HAP-1 (cell line): ENCODE measurements around the gene PSD2.

Source experiments
- DNase-seq, 2 experiments: peaks; one replicate each; pipeline ENCODE4 v3.0.0-alpha.2; 2016 to 2020; ENCODE audit warnings: low spot score in 2 of 2
- H3K27me3 ChIP-seq: fragments of 250-450 bp; sonication (Bioruptor Pico); 2 replicates; pipeline ENCODE4 v1.5.1; 2020; ENCODE audit warnings: low read depth, mild to moderate bottlenecking, moderate library complexity
- H3K36me3 ChIP-seq: fragments of 250-450 bp; sonication (Bioruptor Pico); replicated peaks from 2 replicates; pipeline ENCODE4 v1.5.1; 2020; ENCODE audit warnings: mild to moderate bottlenecking
- H3K4me1 ChIP-seq: fragments of 250-450 bp; sonication (Bioruptor Pico); 2 replicates; pipeline ENCODE4 v1.5.1; 2020; ENCODE audit warnings: mild to moderate bottlenecking
- H3K4me3 ChIP-seq: fragments of 250-450 bp; sonication (Bioruptor Pico); 2 replicates; pipeline ENCODE4 v1.5.1; 2020; ENCODE audit warnings: mild to moderate bottlenecking, moderate library complexity
- H3K9me3 ChIP-seq: fragments of 250-450 bp; sonication (Bioruptor Pico); 2 replicates; pipeline ENCODE4 v1.5.1; 2020; ENCODE audit warnings: mild to moderate bottlenecking, moderate library complexity
- in situ Hi-C: fragments of 300-500 bp; cut with MboI; formaldehyde crosslinking; loops from 3 replicates; pipeline ENCODE4 v1.14.3; 2020; ENCODE audit warnings: low sequenced_read_pairs, inconsistent platforms, mixed read lengths

Gene PSD2

DNA sequence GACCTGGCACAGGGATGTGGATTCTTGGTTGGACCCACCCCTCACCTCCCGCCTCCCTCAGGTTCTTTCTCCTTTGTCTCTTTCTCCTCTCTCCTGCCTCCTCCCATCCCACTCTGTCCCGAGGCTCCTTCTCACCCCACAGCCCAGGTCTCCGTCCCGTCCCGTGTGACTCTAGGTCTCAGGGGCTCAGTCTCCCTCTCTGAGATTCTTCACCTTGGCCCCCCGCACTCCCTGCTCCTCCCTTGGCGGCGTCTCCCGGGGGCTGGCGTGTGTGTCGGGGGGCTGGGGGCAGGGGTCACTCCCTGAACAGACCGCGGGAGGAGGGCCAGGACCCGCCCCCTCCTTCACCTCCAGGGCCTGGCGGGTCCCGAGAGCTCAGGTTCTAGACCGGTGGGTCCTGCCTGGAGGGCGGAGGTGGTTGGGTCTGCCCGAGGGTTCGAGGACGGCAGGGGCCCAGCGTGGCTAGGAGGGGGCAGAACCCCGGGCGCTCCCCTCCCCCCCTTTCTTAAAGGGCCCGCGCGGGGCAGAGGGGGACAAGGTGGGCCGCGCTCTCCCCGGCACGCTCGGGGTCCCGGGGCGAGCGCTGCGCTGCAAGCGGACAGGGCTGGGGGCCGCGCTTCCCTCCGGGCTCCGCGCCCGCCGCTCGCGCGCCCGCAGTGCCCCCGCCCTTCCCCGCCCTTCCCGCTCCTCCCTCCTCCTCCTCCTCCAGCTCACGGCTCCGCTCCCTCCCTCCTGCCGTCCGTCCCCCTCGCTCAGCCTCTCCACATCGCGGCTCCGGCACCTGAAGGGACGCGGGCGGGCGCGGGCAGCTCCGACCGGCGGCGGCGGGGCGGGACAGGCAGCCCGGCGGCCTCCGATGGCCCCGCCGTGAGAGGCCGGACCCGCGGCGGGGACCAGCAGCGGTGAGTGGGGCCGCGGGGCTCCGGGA, at the start of gene PSD2:
Gene PSD2 (plus strand): TSS at position 735 of the 928 bp plus-strand sequence. CDS start 13,633 bp downstream, outside the sequence.
- Histone ChIP-seq H3K36me3 (no peaks in the 10 kb centered on the region), H3K27me3 (peaks cover 46% of the 10 kb centered on the region), H3K9me3 (no peaks in the 10 kb centered on the region), H3K4me1 (no peaks in the 10 kb centered on the region; the same call in 1 of the 2 replicates), H3K4me3 (peak within 1 kb of the TSS; percentile 26)
- in situ Hi-C loops, result no loop called here
- peak; percentile 48 to 76 for DNase-seq

GRCh38 chr5:139746691-139747582, 48.7 kb upstream of the PSD2 start:
- H3K27me3 ChIP-seq, result no peaks in the 10 kb centered on the region
- peak overlapping the region; percentile 22 for H3K4me3 ChIP-seq
- no peaks in the 10 kb centered on the region for H3K9me3 ChIP-seq
- peaks cover 12% of the 10 kb centered on the region for H3K4me1 ChIP-seq
- in situ Hi-C loops, result no loop called here
- DNase-seq, result peak in 1 of 2 experiments; percentile 45
- H3K36me3 ChIP-seq, result no peaks in the 10 kb centered on the region

- in situ Hi-C loops, result no loop called here
- Histone ChIP-seq H3K9me3 (no peaks in the 10 kb centered on the region), H3K4me1 (peaks cover 12% of the 10 kb centered on the region), H3K4me3 (peak overlapping the region; percentile 22), H3K27me3 (no peaks in the 10 kb centered on the region), H3K36me3 (no peaks in the 10 kb centered on the region)
- DNase-seq, result peak in 1 of 2 experiments; percentile 52
These were observed 47.8 kb upstream of the PSD2 start for GRCh38 chr5:139747583-139748504.

DNA sequence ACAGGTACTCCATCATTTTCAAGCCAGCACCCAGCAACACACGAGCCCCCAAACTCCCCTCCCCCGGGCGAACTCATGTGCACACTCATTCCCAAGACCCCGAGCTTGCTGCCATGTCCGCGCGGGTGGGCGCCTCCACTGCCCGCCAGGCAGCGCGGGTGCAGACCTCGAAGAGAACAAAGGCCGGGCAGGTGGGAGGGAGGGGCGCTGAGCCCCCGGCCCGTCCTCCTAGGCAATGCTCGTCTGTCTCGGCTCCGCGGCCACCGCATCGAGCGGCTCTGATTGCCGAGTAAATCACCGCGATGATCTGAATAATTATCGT, 47.1 kb upstream of the PSD2 start:
- Histone ChIP-seq H3K4me3 (no peak overlapping the region), H3K9me3 (no peaks in the 10 kb centered on the region)
- in situ Hi-C loops, result no loop called here

DNA sequence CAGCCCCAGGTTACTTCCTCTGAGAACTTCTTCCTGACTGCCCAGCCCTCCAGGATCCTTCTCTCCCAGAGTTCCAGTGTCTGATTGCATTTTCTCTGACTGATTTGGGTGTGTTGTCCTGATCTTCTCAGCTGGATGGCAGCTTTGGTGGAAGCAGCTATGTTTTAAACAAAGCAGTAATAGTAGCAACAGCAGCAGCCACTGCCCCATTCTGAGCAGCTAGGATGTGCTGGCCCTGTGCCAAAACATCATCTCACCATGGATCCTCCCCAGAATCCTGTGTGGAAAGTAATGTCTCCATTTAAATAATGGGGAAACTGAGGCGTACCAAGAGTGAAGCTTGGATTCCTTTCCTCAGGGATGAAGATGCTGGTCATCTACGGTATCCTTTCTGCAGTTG, 46.4 kb upstream of the PSD2 start:
- Histone ChIP-seq H3K4me3 (no peak overlapping the region), H3K27me3 (no peaks in the 10 kb centered on the region), H3K36me3 (no peaks in the 10 kb centered on the region), H3K4me1 (peaks cover 12% of the 10 kb centered on the region), H3K9me3 (no peaks in the 10 kb centered on the region)
- in situ Hi-C loops, result no loop called here
- peak in 1 of 2 experiments; percentile 29 for DNase-seq

More for the DNA sequence above, 47.1 kb upstream of the PSD2 start:
- Histone ChIP-seq H3K4me1 (peaks cover 12% of the 10 kb centered on the region), H3K27me3 (no peaks in the 10 kb centered on the region), H3K36me3 (no peaks in the 10 kb centered on the region)
- DNase-seq, result no peak

DNA sequence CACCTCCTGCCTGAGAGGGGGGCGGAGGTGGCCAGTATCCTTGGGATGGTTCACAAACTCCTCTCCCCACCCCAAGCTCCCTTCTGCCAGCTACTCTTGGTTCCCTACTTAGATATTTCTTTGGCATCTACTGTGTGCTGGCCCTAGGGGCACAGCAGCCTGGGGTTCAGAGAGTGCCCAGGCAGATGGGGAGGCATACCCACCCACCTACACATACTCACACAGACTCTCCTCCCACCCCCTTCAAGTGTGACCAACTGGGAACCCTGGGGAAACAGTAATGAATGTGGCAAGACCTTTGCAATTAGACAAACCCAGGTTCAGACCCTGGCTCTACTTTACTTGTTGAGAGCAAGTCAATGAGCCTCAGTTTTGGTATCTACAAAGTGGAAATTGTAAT, 44.4 kb upstream of the PSD2 start:
- DNase-seq, result no peak
- H3K36me3 ChIP-seq, result no peaks in the 10 kb centered on the region
- in situ Hi-C loops, result no loop called here
- H3K27me3 ChIP-seq, result peaks cover 6% of the 10 kb centered on the region
- no peak overlapping the region for H3K4me3 ChIP-seq
- H3K9me3 ChIP-seq, result no peaks in the 10 kb centered on the region
- H3K4me1 ChIP-seq, result peaks cover 12% of the 10 kb centered on the region

DNA sequence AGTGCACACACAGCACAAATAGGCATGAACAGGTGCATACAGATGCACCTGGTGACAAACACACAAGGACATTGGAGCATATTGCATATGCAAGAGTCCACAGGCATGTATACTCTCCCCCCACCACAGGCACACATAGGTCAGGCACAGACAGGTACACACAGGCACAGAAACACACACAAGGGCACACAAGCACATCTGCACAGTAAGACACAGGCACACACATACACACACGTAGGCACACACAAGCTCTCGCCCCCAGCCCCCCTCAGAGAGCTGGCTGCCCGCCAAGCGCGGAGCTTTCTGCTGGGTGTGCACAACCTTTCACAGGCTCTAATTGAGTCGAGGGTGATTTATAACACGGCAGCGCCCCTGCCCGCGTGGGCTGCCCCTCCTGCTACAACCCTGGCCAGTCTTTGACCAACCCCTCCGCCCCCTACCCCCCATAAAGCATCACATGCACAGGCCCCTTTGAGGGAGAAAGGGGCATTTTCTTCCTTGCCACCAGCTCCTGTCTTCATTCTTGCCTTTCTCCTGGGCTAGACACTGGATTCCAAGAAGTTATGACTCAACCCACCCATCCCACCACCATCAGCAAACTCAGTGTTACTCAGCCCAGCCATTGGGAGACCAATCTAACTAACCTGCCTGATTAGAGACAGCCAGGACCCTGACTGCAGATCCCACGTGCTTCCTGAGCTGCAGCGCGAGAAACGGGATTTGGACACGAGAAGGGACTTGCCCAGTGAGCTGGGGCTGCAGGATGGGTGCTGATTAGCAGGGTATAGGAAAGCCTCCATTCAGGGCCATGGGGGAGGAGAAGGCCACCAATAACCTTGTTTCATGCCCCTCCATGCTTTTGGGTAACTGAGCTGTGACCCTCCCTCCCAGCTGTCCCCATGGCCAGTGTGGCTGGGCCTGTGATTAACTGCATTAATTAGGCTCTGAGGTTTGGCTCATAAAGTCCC, 42.8 kb upstream of the PSD2 start:
- Histone ChIP-seq H3K9me3 (no peaks in the 10 kb centered on the region), H3K4me1 (peaks cover 4% of the 10 kb centered on the region), H3K4me3 (no peak overlapping the region), H3K36me3 (no peaks in the 10 kb centered on the region), H3K27me3 (peaks cover 8% of the 10 kb centered on the region)
- in situ Hi-C loops, result no loop called here
- no peak for DNase-seq

DNA sequence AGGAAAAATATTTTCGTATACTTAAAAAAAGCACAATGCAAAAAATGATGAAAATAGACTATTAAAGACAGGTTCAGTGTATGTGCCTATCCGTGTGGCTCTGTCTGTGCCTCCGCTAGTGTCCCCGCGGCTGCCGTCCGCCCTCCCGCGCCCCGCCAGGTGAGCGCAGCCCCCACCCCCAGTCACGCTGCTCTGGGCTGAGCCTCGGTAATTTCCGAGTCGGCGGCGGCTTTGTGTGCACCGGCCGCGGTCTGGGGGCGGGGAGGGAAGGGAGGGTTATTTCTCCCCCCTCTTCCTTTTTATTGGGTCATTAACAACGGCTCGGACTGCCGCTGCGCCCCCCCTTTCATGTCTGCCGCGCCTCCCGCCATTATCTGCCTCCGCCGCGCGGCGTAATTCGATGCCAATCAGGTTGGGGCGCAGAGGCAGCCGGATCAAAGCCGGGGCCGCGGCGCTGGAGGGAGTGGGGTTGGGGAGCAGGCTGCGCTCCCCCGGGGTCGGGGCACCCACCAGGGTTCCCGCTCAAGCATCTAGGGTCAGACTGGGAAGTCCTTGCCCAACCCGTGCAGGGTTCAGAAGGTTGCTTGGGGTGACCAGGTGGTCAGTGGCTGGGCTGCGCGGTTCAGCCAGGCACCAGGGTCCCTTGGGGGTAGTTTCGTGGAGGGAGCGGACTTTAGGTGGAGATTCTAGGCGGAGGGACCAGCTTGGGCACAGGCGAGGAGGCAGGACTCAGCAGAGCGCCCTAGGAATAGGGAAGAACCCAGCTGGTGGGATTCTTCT, 39.5 kb upstream of the PSD2 start:
- in situ Hi-C loops, result no loop called here
- peak overlapping the region; percentile 26 for H3K4me3 ChIP-seq
- no peaks in the 10 kb centered on the region for H3K36me3 ChIP-seq
- H3K9me3 ChIP-seq, result no peaks in the 10 kb centered on the region
- H3K4me1 ChIP-seq, result no peaks in the 10 kb centered on the region; the same call in 1 of the 2 replicates
- peak; percentile 17 to 59 for DNase-seq
- peaks cover 8% of the 10 kb centered on the region for H3K27me3 ChIP-seq

DNA sequence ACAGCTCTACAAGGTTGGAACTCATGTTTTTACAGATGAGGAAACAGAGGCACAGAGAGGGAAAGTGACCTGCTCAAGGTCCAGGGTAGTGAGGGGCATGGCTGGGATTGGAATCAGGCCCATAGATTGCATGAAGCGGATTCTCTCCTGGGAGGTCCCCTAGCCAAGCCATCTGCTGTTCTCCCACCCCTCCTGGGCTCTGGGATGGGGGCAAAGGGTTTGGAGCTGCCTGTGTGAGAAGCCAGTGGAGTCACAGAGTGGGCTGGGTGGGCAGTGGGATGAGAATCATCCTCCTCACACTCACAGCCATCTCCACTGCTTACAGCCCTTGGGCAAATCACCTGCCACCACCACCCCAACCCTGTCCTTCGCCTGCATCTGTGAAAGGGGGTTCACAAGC, 38.6 kb upstream of the PSD2 start:
- in situ Hi-C loops, result no loop called here
- Histone ChIP-seq H3K4me3 (no peak overlapping the region), H3K27me3 (peaks cover 8% of the 10 kb centered on the region), H3K36me3 (no peaks in the 10 kb centered on the region), H3K4me1 (no peaks in the 10 kb centered on the region; the same call in 1 of the 2 replicates), H3K9me3 (no peaks in the 10 kb centered on the region)
- DNase-seq, result no peak

- Histone ChIP-seq H3K9me3 (no peaks in the 10 kb centered on the region), H3K27me3 (peaks cover 8% of the 10 kb centered on the region), H3K4me3 (no peak overlapping the region), H3K36me3 (no peaks in the 10 kb centered on the region), H3K4me1 (no peaks in the 10 kb centered on the region; the same call in 1 of the 2 replicates)
- DNase-seq, result no peak
- in situ Hi-C loops, result no loop called here
These were observed 37.7 kb upstream of the PSD2 start for GRCh38 chr5:139757727-139758509.

DNA sequence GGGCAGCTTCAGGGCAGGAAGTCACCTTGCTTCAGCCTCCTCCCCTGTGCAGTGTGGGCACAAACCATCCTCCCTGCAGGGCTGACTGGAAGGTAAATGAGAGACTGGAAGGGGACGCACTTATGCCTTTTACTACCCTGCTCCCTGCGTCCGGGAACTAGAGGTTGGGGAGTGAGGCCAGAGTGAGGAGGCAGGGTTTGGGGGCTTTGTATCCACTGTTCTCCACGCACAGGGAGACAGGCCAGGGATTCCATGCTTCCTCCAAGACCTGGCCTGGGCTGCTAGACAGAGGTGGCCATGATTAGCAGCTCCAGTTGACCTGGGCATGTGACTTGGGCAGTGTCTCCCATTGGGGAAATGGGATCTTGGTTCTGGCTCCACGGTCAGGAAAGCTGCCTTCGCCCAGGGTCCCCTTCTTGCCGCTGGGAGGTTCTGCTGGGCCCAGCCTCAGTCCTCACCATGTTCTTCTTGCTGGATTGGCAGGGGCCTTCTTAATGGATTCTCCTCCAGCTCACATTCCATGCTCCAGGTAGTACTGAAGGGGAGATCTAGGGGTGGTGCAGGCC, 37.0 kb upstream of the PSD2 start:
- no peak overlapping the region for H3K4me3 ChIP-seq
- no peaks in the 10 kb centered on the region for H3K36me3 ChIP-seq
- H3K27me3 ChIP-seq, result peaks cover 8% of the 10 kb centered on the region
- no peaks in the 10 kb centered on the region for H3K9me3 ChIP-seq
- no peak for DNase-seq
- in situ Hi-C loops, result no loop called here
- H3K4me1 ChIP-seq, result no peaks in the 10 kb centered on the region; the same call in 1 of the 2 replicates
